ENCODE data around the gene SCN1A.

The SCN1A gene

GRCh38 chr2:165969227-165969626 lies 158.6 kb downstream of the SCN1A start:
- DNase-seq = no peak

GRCh38 chr2:165967746-165968145 lies 160.1 kb downstream of the SCN1A start:
- no peak for DNase-seq

- DNase-seq = no peak
Observed at GRCh38 chr2:165961818-165962217, 166.0 kb downstream of the SCN1A start.

GRCh38 chr2:165959371-165959770 lies 168.4 kb downstream of the SCN1A start:
- no peak for DNase-seq

- DNase-seq = no peak
Observed at GRCh38 chr2:165958313-165958960, 169.4 kb downstream of the SCN1A start.

- no peak for DNase-seq
Observed at GRCh38 chr2:165957030-165957675, 170.7 kb downstream of the SCN1A start.

- peak; percentile 89 for DNase-seq
Observed at GRCh38 chr2:165953655-165954606, 173.9 kb downstream of the SCN1A start, which contains the start of gene TTC21B. Gene TTC21B, minus strand, starts transcription at chr2:165953776. Its CDS starts 71 bp downstream, at chr2:165953705.

GRCh38 chr2:165953306-165953654 lies 174.5 kb downstream of the SCN1A start:
- no peak for DNase-seq

- DNase-seq = no peak
Observed at GRCh38 chr2:165952741-165953211, 175.0 kb downstream of the SCN1A start.

- no peak for DNase-seq
Observed at GRCh38 chr2:165952085-165952484, 175.7 kb downstream of the SCN1A start.

- no peak for DNase-seq
Observed at GRCh38 chr2:165950438-165950837, 177.4 kb downstream of the SCN1A start.

GRCh38 chr2:165941827-165942226 lies 186.0 kb downstream of the SCN1A start:
- no peak for DNase-seq

- DNase-seq = no peak
Observed at GRCh38 chr2:165938237-165938636, 189.6 kb downstream of the SCN1A start.
